Suppressor macrophage treated with lipopolysaccharide for 1 hour (primary cell): ENCODE data around the gene TAB3.
"Not testable (repeated sequence)": the region's sequence is repeated elsewhere in the genome, so short reads cannot be mapped to it uniquely, and the experiment has no call there.

Experiments
- DNase-seq, 3 donors: peaks; one replicate each; pipeline ENCODE4 v3.0.0-alpha.2; 2020 to 2022

The TAB3 gene

GRCh38 chrX:30814978-30815377 is 74.1 kb downstream of the TAB3 start:
- peak in 1 of 3 donors; percentile 2 for DNase-seq

- peak in 1 of 3 donors; percentile 5 for DNase-seq
Measured at GRCh38 chrX:30812326-30812725, 76.7 kb downstream of the TAB3 start.

- no peak for DNase-seq
Measured at GRCh38 chrX:30806187-30806728, 82.8 kb downstream of the TAB3 start.

- DNase-seq: no peak
Measured at GRCh38 chrX:30804462-30804861, 84.6 kb downstream of the TAB3 start.

GRCh38 chrX:30800901-30801300 is 88.2 kb downstream of the TAB3 start:
- no peak for DNase-seq

GRCh38 chrX:30799327-30799726 is 89.7 kb downstream of the TAB3 start:
- DNase-seq: no peak

GRCh38 chrX:30798810-30799209 is 90.2 kb downstream of the TAB3 start:
- no peak for DNase-seq

- not testable (repeated sequence) for DNase-seq
Measured at GRCh38 chrX:30797301-30797700, 91.8 kb downstream of the TAB3 start.

- no peak for DNase-seq
Measured at GRCh38 chrX:30795981-30796958, 92.8 kb downstream of the TAB3 start.

GRCh38 chrX:30794497-30794896 is 94.6 kb downstream of the TAB3 start:
- no peak for DNase-seq

GRCh38 chrX:30793767-30794103 is 95.3 kb downstream of the TAB3 start:
- no peak for DNase-seq

- DNase-seq: no peak
Measured at GRCh38 chrX:30793075-30793766, 95.8 kb downstream of the TAB3 start.

GRCh38 chrX:30791296-30792278 is 97.5 kb downstream of the TAB3 start:
- DNase-seq: no peak

- DNase-seq: no peak
Measured at GRCh38 chrX:30787012-30787411, 102.0 kb downstream of the TAB3 start.

- DNase-seq: no peak
Measured at GRCh38 chrX:30786374-30786773, 102.7 kb downstream of the TAB3 start.

- DNase-seq: no peak
Measured at GRCh38 chrX:30781711-30782444, 107.2 kb downstream of the TAB3 start.

- DNase-seq: no peak
Measured at GRCh38 chrX:30779453-30780030, 109.5 kb downstream of the TAB3 start.

- DNase-seq: no peak
Measured at GRCh38 chrX:30777575-30777974, 111.5 kb downstream of the TAB3 start.
